NCI-H2107 (cell line): ENCODE data around the gene SOX5.
"Not testable (repeated sequence)": the region's sequence is repeated elsewhere in the genome, so short reads cannot be mapped to it uniquely, and the experiment has no call there.

Experiments
- DNase-seq: peaks from one replicate; lab custom pipeline; 2025; lab: John Stamatoyannopoulos, UW

Gene SOX5

GRCh38 chr12:23906329-23906728, 43.1 kb downstream of the SOX5 start:
- no peak for DNase-seq

DNA sequence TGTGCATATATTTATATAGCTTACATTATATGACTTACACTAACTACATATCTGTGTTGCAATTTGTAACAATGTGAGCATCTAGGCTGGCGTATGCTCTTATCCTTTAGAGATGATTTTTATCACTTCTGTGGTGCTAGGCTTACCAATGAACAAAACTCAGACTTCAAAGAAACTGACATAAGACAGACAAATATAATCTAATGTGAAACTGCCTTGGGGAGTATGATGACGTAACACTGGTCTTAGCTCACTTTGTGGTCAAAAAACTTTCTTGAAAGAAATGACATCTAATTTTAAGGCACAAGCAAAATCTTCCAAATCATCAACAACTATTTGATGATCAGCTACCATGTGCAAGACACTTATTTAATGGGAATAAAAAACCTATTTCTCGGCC, 50.0 kb downstream of the SOX5 start:
- no peak for DNase-seq

DNA sequence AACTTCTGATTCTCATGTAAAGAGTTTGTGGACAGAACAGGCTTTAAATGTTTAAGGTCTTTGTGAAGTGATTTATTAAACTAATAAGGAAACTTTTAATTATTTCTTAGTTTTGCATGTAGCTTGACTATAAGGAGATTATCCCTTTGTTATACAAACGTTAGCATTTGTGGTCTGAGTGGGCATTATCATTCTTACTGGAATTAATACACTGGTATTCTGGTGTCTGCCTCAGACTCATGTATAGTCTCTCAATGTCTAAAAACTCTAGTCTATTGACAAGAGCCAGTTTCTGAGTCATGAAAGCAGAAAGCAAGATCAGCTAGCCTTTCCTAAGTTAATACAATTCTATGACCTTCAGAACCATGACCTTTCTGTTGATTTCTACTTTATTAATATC, 51.3 kb downstream of the SOX5 start:
- DNase-seq: no peak

GRCh38 chr12:23895792-23896218, 53.7 kb downstream of the SOX5 start:
- peak; percentile 49 for DNase-seq

- DNase-seq: no peak
These were observed 55.9 kb downstream of the SOX5 start for GRCh38 chr12:23893611-23894010.

DNA sequence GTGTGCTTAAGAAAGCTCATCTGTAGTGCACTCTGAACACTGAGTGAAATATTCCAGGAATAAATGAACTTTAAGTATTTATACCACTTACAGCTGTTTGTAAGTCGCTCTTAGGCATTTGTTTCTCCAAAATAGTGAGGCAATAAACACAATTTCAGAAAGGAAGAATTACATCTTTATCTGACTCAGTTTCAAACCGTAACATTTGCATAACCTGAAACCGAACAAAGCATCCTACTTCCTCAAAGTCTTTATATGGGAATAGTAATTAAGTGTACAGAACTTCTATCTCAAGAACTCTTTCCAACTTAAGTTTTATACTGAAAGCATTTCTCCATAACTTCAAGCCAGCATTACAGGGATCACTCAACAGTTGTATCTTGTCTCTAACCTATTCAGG, 58.4 kb downstream of the SOX5 start:
- no peak for DNase-seq

DNA sequence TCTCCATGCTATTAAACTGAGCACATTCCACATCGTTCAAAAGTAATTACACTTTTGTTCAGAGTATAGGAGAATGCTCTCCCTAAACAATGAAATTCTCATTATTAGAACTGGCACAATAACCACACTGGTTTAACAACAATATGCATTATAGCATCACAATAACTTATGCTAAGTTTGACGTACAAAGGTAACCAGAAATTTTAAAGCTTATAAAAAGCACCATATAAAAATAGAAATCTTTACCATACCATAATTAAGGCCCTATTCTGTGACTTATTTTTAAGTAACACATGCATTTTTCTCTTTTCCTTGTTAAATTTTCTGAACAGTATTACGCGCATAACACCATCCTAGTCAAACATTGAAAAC, 60.4 kb downstream of the SOX5 start:
- DNase-seq: no peak

DNA sequence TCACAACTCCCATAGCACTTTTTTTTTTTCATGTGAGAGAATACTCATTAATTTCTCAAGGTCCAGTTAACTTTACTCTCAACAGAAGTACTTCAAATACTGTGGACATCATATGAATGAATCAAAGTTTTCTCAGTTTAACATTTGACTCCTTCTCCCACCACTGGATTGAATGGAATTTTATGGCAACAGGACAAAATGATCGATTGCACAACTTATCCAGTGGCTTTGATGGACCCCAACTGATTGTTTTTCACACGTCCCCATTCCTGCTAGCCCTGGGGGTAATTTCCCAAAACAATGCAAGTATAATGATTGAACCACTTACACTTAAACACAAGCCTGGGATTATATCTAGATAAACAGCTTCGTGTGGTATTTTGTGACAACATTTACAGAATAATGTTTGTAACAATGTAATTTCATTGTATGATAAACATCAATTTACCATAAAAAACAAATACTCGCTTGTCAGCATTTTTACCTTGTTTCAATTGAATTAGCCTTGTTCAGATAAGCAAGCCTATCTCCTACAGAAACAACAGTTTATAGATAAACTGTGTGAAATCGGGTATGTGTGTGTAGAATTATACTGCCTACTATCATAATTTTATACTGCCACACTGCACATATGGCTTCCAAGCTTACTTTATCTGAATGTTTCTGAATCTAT, 60.9 kb downstream of the SOX5 start:
- DNase-seq: no peak

GRCh38 chr12:23887055-23887835, 62.2 kb downstream of the SOX5 start:
- no peak for DNase-seq

DNA sequence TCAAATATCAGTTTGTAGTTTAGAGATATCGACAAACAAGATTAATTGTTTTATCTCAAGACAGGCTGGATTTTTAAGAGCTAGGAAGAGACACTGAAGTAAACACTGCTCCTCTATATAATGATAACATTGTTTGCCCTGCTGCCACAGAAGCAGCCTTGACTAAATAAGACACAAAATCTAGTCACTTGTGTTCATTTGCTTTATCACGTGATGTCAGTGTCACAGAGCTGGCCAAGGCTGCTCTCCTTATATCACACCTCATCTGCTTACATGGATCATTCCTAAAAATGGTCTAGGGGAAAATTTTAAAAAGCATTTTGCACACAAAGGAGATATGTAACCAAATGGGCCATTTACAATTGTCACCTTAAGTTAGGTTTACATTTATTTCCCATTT, 64.1 kb downstream of the SOX5 start:
- DNase-seq: no peak

DNA sequence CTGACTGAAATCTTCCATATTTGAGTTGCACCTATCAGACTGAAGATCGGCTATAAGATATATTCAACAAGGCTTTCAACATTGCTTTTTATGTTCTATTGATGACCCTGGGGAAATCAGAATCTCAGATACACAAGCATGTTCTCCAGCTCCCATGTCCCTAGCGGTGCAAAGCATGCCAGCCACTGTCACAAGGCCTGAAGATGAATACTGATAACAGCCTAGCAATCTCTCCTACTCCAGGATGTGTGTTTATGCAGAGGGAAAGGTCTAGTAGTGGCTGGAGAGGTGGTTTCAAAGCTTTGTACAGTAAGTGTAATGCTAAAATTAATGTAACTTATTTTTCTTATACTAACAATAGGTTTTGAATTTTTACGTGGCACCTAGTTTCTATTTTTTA, 64.6 kb downstream of the SOX5 start:
- no peak for DNase-seq

GRCh38 chr12:23880988-23881387, 68.5 kb downstream of the SOX5 start:
- DNase-seq: no peak

- DNase-seq: not testable (repeated sequence)
These were observed 72.9 kb downstream of the SOX5 start for GRCh38 chr12:23876618-23877017.

DNA sequence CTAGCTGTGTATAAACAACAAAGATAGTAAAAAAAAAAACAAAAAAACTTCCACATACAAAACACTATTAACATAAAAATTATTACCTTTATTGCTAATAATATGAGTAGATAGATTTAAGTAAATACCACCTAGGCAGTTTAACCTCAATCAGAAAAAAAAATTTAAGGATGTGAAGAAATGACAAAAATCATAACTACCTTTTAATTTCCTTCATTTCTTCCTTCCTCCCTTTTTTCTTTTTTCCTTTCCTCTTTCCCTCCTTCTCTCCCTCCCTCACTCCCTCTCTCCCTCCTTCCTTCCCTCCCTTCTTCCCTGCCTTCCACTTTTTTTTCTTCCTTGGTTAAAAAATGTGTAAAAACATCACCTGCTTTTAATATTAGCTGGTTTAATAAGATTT, 81.7 kb downstream of the SOX5 start:
- DNase-seq: no peak

GRCh38 chr12:23862701-23863100, 86.8 kb downstream of the SOX5 start:
- no peak for DNase-seq

- DNase-seq: no peak
These were observed 89.5 kb downstream of the SOX5 start for GRCh38 chr12:23860019-23860418.

DNA sequence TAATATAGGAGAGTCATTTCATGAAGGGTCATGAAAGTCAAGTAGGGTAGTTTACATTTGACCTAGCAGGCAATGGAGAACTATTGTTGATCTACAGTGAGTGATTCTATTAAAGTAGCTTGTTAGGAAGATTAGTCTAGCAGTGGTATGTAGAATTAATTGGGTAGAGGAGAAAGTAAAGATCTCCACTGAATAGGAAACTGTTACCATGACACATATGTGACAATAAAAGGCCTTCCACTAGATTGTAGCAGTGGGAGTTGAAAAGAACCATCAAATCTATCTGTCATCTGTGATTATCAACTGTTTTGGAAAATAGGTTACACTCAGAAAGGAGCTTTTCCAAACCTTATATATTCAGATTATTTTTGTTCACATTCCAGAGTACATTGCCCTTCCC, 92.3 kb downstream of the SOX5 start:
- no peak for DNase-seq

- DNase-seq: no peak
These were observed 93.7 kb downstream of the SOX5 start for GRCh38 chr12:23855813-23856212.

GRCh38 chr12:23854598-23854997, 94.9 kb downstream of the SOX5 start:
- DNase-seq: no peak

DNA sequence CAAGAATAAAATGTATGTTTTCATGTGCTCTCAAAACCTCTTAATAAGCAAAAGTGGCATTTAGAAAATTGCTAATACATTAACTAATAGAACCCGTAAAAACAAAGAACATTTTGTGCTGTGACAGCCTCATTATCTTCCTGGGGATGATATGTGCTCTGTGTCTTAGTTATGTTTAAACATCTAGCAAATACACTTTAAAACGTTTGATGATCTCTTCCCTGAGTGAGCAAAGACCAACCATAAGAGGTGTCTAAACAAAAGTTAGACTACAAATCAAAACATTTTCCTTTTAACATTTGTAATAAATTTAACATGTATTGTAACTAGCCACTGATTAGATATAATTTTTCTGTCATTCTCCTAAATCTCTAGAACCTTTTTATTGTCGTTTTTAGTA, 95.8 kb downstream of the SOX5 start:
- DNase-seq: no peak

GRCh38 chr12:23851602-23852001, 97.9 kb downstream of the SOX5 start:
- no peak for DNase-seq

DNA sequence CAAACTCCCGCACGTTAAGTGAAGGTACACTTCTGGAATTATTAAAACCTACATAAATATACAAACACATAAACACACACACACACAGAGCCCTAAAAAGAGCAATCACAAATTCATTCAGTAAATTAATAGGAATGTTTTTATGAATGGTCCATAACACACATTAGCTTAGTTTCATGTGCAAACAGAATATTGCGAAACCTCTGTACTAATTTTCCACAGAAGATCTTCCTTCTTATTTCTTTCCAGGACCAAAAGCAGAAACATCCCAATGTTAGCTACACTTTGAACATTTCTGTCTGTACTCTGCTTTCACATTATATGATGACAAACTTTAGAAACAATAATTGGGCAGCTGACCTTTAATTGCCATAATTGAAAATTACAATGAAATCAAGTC, 101.6 kb downstream of the SOX5 start:
- DNase-seq: no peak

GRCh38 chr12:23843958-23844357, 105.5 kb downstream of the SOX5 start:
- DNase-seq: no peak

GRCh38 chr12:23834076-23834475, 115.4 kb downstream of the SOX5 start:
- no peak for DNase-seq
